Measurements from ENCODE around the gene TXNDC17. TPM values are rescaled to one million over a fixed set of nuclear protein-coding genes. Genes with fewer than 3 reads are reported as not detected.

The TXNDC17 gene
- total and polyA plus RNA-seq, 2 of the 8 experiments (the other 6 are each of a cell fraction or from before 2014, with no cell fraction given), result 182 to 410 TPM

DNA sequence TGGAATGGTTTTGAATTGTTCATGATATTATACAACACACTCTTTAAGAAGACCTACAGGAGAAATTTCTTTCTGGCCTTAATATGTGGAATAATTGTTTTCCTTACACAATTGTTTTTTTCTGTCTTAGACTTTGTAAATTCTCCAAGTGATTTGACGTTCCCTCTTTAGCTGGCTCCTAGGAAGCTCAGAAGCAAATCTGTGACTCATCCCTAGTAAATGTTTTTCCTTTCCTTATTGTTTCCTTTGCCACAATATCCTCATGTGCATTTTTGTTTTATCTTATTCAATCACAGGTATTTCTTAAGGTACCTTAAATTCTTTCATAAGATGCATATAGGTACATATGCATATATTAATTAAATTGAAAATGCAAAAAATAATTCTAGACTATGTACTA is 13.8 kb upstream of the TXNDC17 start (continued):
- TF ChIP-seq CHD7 (IDR thresholded peaks at IDR 0.05; ENCODE audit: insufficient replicate concordance, low read length), result no peak
